Bronchial epithelial cell (primary cell): ENCODE results near the gene ATP2C1. TPM values are rescaled to one million over a fixed set of nuclear protein-coding genes. Genes with fewer than 3 reads are reported as not detected.
A peak's percentile ranks its signal among the peaks of the same experiment; 100 is the strongest.

Experiments used
- DNase-seq: peaks from one replicate; pipeline ENCODE4 v3.0.0-alpha.2; 2010; ENCODE audit warnings: low read depth
- FAIRE-seq: peaks from 2 replicates; lab custom pipeline; 2011; peaks lifted over from hg19 to GRCh38; lab: Jason Lieb, UNC
- H3K27me3 ChIP-seq: 2 replicates; pipeline ENCODE4 v1.5.1; 2011; ENCODE audit warnings: low read length; ENCODE audit not compliant: control insufficient read depth, insufficient read depth
- H3K36me3 ChIP-seq: 2 replicates; pipeline ENCODE4 v1.5.1; 2011; ENCODE audit warnings: low read length; ENCODE audit not compliant: control insufficient read depth, insufficient read depth
- H3K4me3 ChIP-seq: 2 replicates; pipeline ENCODE4 v1.5.1; 2011; ENCODE audit warnings: mild to moderate bottlenecking, low read depth, low read length, control low read depth
- total RNA-seq: library from RNA; depleted of rRNA; stranded (reverse); fragments of >200 nt; gene quantifications from 2 replicates; pipeline ENCODE4 v1.2.1, GENCODE V29; 2014
- TF ChIP-seq, protein P1 (sequence below): IDR thresholded peaks from 2 replicates; pipeline ENCODE4 v1.5.1; 2011; ENCODE audit warnings: mild to moderate bottlenecking, moderate library complexity, low read length, control low read depth, inconsistent platforms; ENCODE audit not compliant: insufficient read depth, severe bottlenecking

ATP2C1 gene
- total RNA-seq, 1 donor from 2014 or later = 96.9 TPM

DNA sequence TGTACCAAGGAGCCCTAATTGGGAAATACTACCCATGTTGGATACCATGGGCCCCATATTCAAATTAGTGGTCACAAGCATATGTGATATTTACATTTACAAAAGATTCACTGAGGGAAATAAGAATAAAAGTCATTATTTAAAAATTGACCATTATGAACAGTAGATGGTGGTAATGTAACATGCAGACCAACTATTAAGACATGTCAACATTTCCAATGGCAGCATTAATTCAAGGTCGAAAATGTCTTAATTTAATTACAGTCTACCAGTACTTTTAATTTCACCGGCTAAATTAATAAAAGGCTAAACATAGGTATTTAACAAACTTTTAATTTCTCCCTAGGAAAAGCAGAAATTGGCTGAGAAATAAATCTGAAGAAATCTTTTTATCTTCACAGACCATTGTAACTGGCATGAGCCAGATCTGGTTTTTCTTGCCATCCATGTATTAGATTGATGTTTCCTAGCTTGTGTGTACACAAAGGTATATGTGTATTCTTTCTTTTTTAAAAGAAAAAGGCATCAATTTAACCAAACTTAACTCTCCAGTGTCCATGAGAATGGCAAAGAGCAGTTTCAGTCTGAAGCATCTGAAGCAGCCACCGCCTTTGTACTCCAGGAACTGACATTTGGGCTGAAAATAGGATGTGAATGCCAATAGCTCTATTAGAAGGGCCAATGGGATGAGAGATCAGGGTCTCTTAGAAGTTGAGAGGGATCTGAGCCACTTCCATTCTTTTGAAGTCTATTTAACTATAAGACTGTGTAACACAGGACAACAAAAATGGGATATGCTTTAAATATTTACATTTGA lies 159.4 kb downstream of the ATP2C1 start:
- FAIRE-seq (no peak), DNase-seq (peak; percentile 17)
- TF ChIP-seq, protein P1, sequence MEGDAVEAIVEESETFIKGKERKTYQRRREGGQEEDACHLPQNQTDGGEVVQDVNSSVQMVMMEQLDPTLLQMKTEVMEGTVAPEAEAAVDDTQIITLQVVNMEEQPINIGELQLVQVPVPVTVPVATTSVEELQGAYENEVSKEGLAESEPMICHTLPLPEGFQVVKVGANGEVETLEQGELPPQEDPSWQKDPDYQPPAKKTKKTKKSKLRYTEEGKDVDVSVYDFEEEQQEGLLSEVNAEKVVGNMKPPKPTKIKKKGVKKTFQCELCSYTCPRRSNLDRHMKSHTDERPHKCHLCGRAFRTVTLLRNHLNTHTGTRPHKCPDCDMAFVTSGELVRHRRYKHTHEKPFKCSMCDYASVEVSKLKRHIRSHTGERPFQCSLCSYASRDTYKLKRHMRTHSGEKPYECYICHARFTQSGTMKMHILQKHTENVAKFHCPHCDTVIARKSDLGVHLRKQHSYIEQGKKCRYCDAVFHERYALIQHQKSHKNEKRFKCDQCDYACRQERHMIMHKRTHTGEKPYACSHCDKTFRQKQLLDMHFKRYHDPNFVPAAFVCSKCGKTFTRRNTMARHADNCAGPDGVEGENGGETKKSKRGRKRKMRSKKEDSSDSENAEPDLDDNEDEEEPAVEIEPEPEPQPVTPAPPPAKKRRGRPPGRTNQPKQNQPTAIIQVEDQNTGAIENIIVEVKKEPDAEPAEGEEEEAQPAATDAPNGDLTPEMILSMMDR = no peak
- H3K27me3 ChIP-seq = no peaks in the 10 kb centered on the region
- no peaks in the 10 kb centered on the region for H3K36me3 ChIP-seq
- no peak overlapping the region for H3K4me3 ChIP-seq

Other genes with a start within 250 kb of the ATP2C1 start
- gene PIK3R4, start 147.3 kb upstream of the ATP2C1 start, total RNA-seq = 23.7 and 27.4 TPM in 2 replicates
- 4.5 and 5.5 TPM in 2 replicates for gene ASTE1, start 132.7 kb downstream of the ATP2C1 start, total RNA-seq
- 2.1 and 8.4 TPM in 2 replicates for gene NEK11, start 132.8 kb downstream of the ATP2C1 start, total RNA-seq